A549 (cell line): ENCODE measurements around the gene FKBP4.

ENCODE experiments used
- MAFK ChIP-seq: fragments of 450-650 bp; IDR thresholded peaks from 2 replicates; pipeline ENCODE4 v1.6.1; 2014; ENCODE audit not compliant: partially characterized antibody
- POLR2A ChIP-seq: IDR thresholded peaks from 2 replicates; pipeline ENCODE4 v1.6.1; 2012; ENCODE audit warnings: mild to moderate bottlenecking, low read length
- SMC3 ChIP-seq: fragments of >200 bp; sonication (Bioruptor Twin); formaldehyde crosslinking; IDR thresholded peaks from 3 replicates; pipeline ENCODE4 v1.6.1; 2018; ENCODE audit warnings: inconsistent platforms

GRCh38 chr12:2800046-2800570, 5.3 kb downstream of the FKBP4 start:
- no peak for TF ChIP-seq MAFK
- no peak for TF ChIP-seq SMC3
- TF ChIP-seq POLR2A = no peak
